B cell (primary cell): ENCODE results near the gene ACSL1. TPM values are rescaled to one million over a fixed set of nuclear protein-coding genes. Genes with fewer than 3 reads are reported as not detected.

Source experiments
- ATAC-seq: fragments of 200-7000 bp; cut with Tn5 transposase; one replicate; pipeline ENCODE4 v1.10.0; 2021; ENCODE audit warnings: low read depth, mild to moderate bottlenecking, moderate number of reproducible peaks, moderate library complexity
- CTCF ChIA-PET: fragments of 350-600 bp; sonication (Branson Sonifier 250); formaldehyde crosslinking; loops from one replicate; lab custom pipeline; 2021; ENCODE audit warnings: antibody characterized with exemption, inconsistent platforms; lab: Charles Lee
- POLR2A ChIA-PET: fragments of 350-600 bp; sonication (Branson Sonifier 250); formaldehyde crosslinking; loops from one replicate; lab custom pipeline; 2021; ENCODE audit warnings: antibody characterized with exemption; lab: Charles Lee
- DNase-seq: peaks from one replicate; pipeline ENCODE4 v3.0.0; 2013
- H2AFZ ChIP-seq: 2 replicates; pipeline ENCODE4 v1.6.1; 2012; ENCODE audit warnings: mild to moderate bottlenecking, low read depth, low read length; ENCODE audit not compliant: insufficient read depth, poor library complexity, severe bottlenecking
- H3K27ac ChIP-seq, 2 donors: 1 replicate in 1 of 2; 2 replicates in 1 of 2; pipeline ENCODE4 v1.5.1; 2012 to 2013; ENCODE audit warnings: low read length in 2 of 2, mild to moderate bottlenecking in 2 of 2, moderate library complexity in 1 of 2
- H3K27me3 ChIP-seq, 4 experiments: fragments of 200-600 bp in 1 of 4; sonication (generic) in 1 of 4; replicated peaks in 1 of 4; 1 replicate in 2 of 4; 2 replicates in 2 of 4; pipeline versions ENCODE4 v1.6.1 to v1.7.0; 2013 to 2016; ENCODE audit warnings: low read length in 3 of 4, mild to moderate bottlenecking in 2 of 4, mixed read lengths in 1 of 4, moderate library complexity in 1 of 4; ENCODE audit not compliant: insufficient read depth in 4 of 4, control insufficient read depth in 3 of 4; ENCODE audit errors: control extremely low read depth in 1 of 4
- H3K36me3 ChIP-seq, 2 experiments: replicated peaks in 1 of 2; 1 replicate in 1 of 2; 2 replicates in 1 of 2; pipeline versions ENCODE4 v1.6.1 to v1.7.1; 2013; ENCODE audit warnings: low read length in 1 of 2; ENCODE audit not compliant: insufficient read depth in 2 of 2, control insufficient read depth in 1 of 2; ENCODE audit errors: control extremely low read depth in 1 of 2, extremely low read depth in 1 of 2
- H3K4me1 ChIP-seq, 2 donors: fragments of 200-600 bp in 1 of 2; sonication (generic) in 1 of 2; 1 replicate in 1 of 2; 2 replicates in 1 of 2; pipeline versions ENCODE4 v1.5.1 to v1.6.1; 2013 to 2017; ENCODE audit warnings: low read length in 2 of 2; ENCODE audit not compliant: control insufficient read depth in 2 of 2, insufficient read depth in 2 of 2
- H3K4me2 ChIP-seq: replicated peaks from 2 replicates; pipeline ENCODE3; 2012; ENCODE audit warnings: mild to moderate bottlenecking, low read depth, low read length; ENCODE audit not compliant: poor library complexity, severe bottlenecking
- H3K4me3 ChIP-seq, 5 experiments: fragments of 200-600 bp in 1 of 5; sonication (generic) in 1 of 5; 1 replicate in 3 of 5; 2 replicates in 2 of 5; pipeline versions ENCODE4 v1.5.1 to v1.7.0; 2011 to 2016; ENCODE audit warnings: low read length in 4 of 5, mild to moderate bottlenecking in 4 of 5, low read depth in 2 of 5, control low read depth in 1 of 5, moderate library complexity in 1 of 5; ENCODE audit not compliant: insufficient read depth in 1 of 5; ENCODE audit errors: control extremely low read depth in 1 of 5, extremely low read depth in 1 of 5
- H3K79me2 ChIP-seq: fragments of 200-600 bp; sonication (generic); one replicate; pipeline ENCODE4 v1.6.0; 2016; ENCODE audit warnings: low read length; ENCODE audit not compliant: control insufficient read depth, insufficient read depth
- H3K9ac ChIP-seq: fragments of 200-600 bp; sonication (generic); 2 replicates; pipeline ENCODE4 v1.6.1; 2017; ENCODE audit warnings: mild to moderate bottlenecking, low read length, moderate library complexity
- H3K9me3 ChIP-seq, 3 donors: one replicate each; pipeline versions ENCODE4 v1.6.1 to v1.7.1; 2013; ENCODE audit warnings: low read length in 2 of 3; ENCODE audit not compliant: control insufficient read depth in 2 of 3, insufficient read depth in 1 of 3; ENCODE audit errors: control extremely low read depth in 1 of 3
- H4K20me1 ChIP-seq: 2 replicates; pipeline ENCODE4 v1.6.0; 2012; ENCODE audit warnings: mild to moderate bottlenecking, low read length; ENCODE audit not compliant: insufficient read depth, control insufficient read depth, poor library complexity, severe bottlenecking
- H3K27ac Mint-ChIP-seq: one replicate; pipeline ENCODE4 v1.8.0; 2021; ENCODE audit warnings: mixed read lengths
- H3K27me3 Mint-ChIP-seq: one replicate; pipeline ENCODE4 v1.8.0; 2021; ENCODE audit warnings: mixed read lengths
- H3K4me1 Mint-ChIP-seq: one replicate; pipeline ENCODE4 v1.8.0; 2021; ENCODE audit warnings: mixed read lengths
- H3K4me3 Mint-ChIP-seq: one replicate; pipeline ENCODE4 v1.8.0; 2021; ENCODE audit warnings: mixed read lengths
- H3K9me3 Mint-ChIP-seq: one replicate; pipeline ENCODE4 v1.8.0; 2022; ENCODE audit warnings: mixed read lengths; ENCODE audit not compliant: insufficient read depth
- CTCF ChIP-seq: fragments of 200-600 bp; IDR thresholded peaks from one replicate; pipeline ENCODE4 v1.8.0; 2022; ENCODE audit warnings: antibody characterized with exemption, mild to moderate bottlenecking
- EZH2 ChIP-seq: IDR thresholded peaks from 2 replicates; pipeline ENCODE4 v1.6.1; 2012; ENCODE audit warnings: borderline replicate concordance, low read depth, mild to moderate bottlenecking, moderate library complexity, low read length; ENCODE audit not compliant: insufficient read depth, poor library complexity, severe bottlenecking
- WGBS: methylation state at CpG from one replicate; pipeline ENCODE4 v1.1.5; 2013; ENCODE audit warnings: missing lambda C conversion rate; ENCODE audit not compliant: insufficient coverage; 5-methylcytosine and 5-hydroxymethylcytosine counted together
- intact Hi-C: fragments of 100-400 bp; cut with micrococcal nuclease; formaldehyde crosslinking; loops from one replicate; pipeline ENCODE4 v1.10.0; 2022
- polyA plus RNA-seq: library from polyadenylated mRNA; depleted of rRNA; stranded (reverse); fragments of >200 nt; gene quantifications from 2 replicates; pipeline ENCODE4 v1.2.3, GENCODE V29; 2012
- total RNA-seq, 2 donors: library from RNA; stranded (reverse); fragments of 120-200 nt in 1 of 2; gene quantifications; 1 replicate in 1 of 2; 2 replicates in 1 of 2; pipeline versions ENCODE4 v1.2.3 to v1.2.4, GENCODE V29; 2013 to 2022

Gene ACSL1
- total and polyA plus RNA-seq, 2 donors (not counting 1 experiment from before 2014, with no cell fraction given), result 6.6 to 31.8 TPM

DNA sequence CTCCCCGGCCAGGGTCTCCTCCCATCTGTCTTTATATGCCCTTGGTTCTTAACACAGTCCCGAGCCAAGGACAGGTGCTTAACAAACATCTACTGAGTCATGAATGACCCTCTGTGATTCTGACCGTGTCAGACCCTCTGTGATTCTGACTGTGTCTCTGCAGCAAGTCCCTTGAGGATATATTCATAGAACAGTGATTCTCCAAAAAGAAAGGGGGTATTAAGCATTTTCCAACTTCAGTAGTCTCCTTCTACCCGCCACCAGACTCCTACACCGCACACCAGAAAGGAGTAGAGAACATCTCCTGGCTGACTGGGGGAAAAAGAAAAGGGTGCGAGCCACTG, 13.6 kb downstream of the ACSL1 start:
- Mint-ChIP-seq H3K27me3 (no peaks in the 10 kb centered on the region), H3K27ac (no peak overlapping the region), H3K9me3 (no peaks in the 10 kb centered on the region), H3K4me3 (no peak overlapping the region), H3K4me1 (peaks cover 55% of the 10 kb centered on the region)
- Histone ChIP-seq H3K27me3 (no peaks in the 10 kb centered on the region), H4K20me1 (peaks cover 18% of the 10 kb centered on the region), H3K27ac (no peak overlapping the region), H3K4me1 (peaks cover 27 to 33% of the 10 kb centered on the region in 2 donors), H3K79me2 (peaks cover 84% of the 10 kb centered on the region), H3K9me3 (no peaks in the 10 kb centered on the region), H3K9ac (no peak overlapping the region), H3K4me3 (peak overlapping the region in 1 of 5 experiments; percentile 48), H3K36me3 (peaks cover 0 to 3% of the 10 kb centered on the region in 2 experiments), H2AFZ (no peak overlapping the region), H3K4me2 (no peak overlapping the region)
- intact Hi-C loops, result no loop called here
- ATAC-seq (no peak), DNase-seq (no peak)
- 85% methylated on average over 2 of the region's 6 CpGs for WGBS
- ChIA-PET CTCF (no interaction called here), POLR2A (no interaction called here)
- TF ChIP-seq EZH2 (no peak), CTCF (no peak)

- Histone ChIP-seq H3K27ac (no peak overlapping the region), H3K9me3 (no peaks in the 10 kb centered on the region), H2AFZ (no peak overlapping the region), H3K27me3 (no peaks in the 10 kb centered on the region), H3K36me3 (peaks cover 0 to 3% of the 10 kb centered on the region in 2 experiments), H3K4me1 (peaks cover 21 to 28% of the 10 kb centered on the region in 2 donors), H3K79me2 (peaks cover 85% of the 10 kb centered on the region), H3K4me2 (no peak overlapping the region), H4K20me1 (peaks cover 15% of the 10 kb centered on the region), H3K9ac (no peak overlapping the region), H3K4me3 (no peak overlapping the region)
- ChIA-PET POLR2A (no interaction called here), CTCF (no interaction called here)
- Mint-ChIP-seq H3K4me3 (no peak overlapping the region), H3K9me3 (no peaks in the 10 kb centered on the region), H3K4me1 (peaks cover 53% of the 10 kb centered on the region), H3K27me3 (no peaks in the 10 kb centered on the region), H3K27ac (no peak overlapping the region)
- DNase-seq, result no peak
- TF ChIP-seq EZH2 (no peak), CTCF (no peak)
- no peak for ATAC-seq
- WGBS, result 97% methylated on average over 3 of the region's 8 CpGs
- intact Hi-C loops, result no loop called here
These were observed 14.1 kb downstream of the ACSL1 start for GRCh38 chr4:184811526-184812198.
